Retinal pigment epithelial cell (primary cell): ENCODE measurements around the gene PACS1.
A peak's percentile ranks its signal among the peaks of the same experiment; 100 is the strongest.
"Not testable (repeated sequence)": the region's sequence is repeated elsewhere in the genome, so short reads cannot be mapped to it uniquely, and the experiment has no call there.

Source experiments
- DNase-seq: peaks from one replicate; pipeline ENCODE4 v3.0.0-alpha.2; 2010; ENCODE audit warnings: low read depth
- H3K4me3 ChIP-seq: 2 replicates; pipeline ENCODE4 v1.5.1; 2011; ENCODE audit warnings: mild to moderate bottlenecking, low read length, control low read depth, moderate library complexity
- TF ChIP-seq, protein P1 (sequence below): conservative IDR thresholded peaks from 2 replicates; pipeline ENCODE4 v1.5.1; 2011; ENCODE audit warnings: low read depth, low read length, control low read depth, inconsistent platforms

Gene PACS1

DNA sequence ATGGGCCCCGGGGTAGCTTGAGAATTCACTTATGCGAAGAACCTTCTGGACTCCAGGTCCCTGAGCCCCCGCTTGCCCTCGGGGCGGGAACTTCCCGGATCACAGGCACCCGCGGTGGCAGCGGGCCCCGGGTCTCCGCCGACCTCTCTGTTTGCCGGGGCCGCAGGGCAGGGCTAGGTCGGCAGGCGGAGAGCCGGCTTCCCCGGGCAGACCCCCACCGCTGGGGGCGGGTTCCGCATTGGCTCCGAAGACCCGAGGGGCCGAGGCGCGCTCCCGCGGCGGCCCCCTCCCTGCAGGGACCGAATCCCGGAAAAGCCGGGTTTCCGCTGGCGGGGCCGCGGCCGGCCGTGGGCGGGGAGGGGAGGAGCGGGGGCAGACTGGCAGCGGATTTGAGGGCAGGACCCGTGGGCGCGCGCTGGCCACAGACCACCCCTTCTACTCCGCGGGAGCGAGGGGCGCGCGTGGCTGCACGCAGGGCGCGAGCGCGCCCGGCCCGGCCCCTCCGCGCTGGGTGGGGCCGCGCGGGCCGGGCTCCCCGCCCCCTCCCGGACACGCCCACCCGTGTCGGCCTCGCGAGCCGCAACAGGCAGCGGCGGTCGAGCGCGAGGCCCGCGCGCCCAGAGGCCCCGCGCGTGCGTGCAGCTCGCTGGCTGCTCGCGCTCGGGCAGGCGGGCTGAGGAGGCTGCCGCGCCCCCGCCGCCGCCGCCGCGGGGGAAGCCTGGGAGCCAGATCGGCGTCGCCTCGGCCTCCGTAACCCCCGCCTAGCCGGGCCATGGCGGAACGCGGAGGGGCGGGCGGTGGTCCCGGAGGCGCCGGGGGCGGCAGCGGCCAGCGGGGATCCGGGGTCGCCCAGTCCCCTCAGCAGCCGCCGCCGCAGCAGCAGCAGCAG lies at the start of gene PACS1:
TSS of gene PACS1 (plus strand) at position 558 of the 889 bp plus-strand sequence. CDS start at position 773, 215 bp downstream.
- TF ChIP-seq, protein P1, sequence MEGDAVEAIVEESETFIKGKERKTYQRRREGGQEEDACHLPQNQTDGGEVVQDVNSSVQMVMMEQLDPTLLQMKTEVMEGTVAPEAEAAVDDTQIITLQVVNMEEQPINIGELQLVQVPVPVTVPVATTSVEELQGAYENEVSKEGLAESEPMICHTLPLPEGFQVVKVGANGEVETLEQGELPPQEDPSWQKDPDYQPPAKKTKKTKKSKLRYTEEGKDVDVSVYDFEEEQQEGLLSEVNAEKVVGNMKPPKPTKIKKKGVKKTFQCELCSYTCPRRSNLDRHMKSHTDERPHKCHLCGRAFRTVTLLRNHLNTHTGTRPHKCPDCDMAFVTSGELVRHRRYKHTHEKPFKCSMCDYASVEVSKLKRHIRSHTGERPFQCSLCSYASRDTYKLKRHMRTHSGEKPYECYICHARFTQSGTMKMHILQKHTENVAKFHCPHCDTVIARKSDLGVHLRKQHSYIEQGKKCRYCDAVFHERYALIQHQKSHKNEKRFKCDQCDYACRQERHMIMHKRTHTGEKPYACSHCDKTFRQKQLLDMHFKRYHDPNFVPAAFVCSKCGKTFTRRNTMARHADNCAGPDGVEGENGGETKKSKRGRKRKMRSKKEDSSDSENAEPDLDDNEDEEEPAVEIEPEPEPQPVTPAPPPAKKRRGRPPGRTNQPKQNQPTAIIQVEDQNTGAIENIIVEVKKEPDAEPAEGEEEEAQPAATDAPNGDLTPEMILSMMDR: no peak
- H3K4me3 ChIP-seq: peak within 1 kb of the TSS; percentile 63
- DNase-seq: no peak

DNA sequence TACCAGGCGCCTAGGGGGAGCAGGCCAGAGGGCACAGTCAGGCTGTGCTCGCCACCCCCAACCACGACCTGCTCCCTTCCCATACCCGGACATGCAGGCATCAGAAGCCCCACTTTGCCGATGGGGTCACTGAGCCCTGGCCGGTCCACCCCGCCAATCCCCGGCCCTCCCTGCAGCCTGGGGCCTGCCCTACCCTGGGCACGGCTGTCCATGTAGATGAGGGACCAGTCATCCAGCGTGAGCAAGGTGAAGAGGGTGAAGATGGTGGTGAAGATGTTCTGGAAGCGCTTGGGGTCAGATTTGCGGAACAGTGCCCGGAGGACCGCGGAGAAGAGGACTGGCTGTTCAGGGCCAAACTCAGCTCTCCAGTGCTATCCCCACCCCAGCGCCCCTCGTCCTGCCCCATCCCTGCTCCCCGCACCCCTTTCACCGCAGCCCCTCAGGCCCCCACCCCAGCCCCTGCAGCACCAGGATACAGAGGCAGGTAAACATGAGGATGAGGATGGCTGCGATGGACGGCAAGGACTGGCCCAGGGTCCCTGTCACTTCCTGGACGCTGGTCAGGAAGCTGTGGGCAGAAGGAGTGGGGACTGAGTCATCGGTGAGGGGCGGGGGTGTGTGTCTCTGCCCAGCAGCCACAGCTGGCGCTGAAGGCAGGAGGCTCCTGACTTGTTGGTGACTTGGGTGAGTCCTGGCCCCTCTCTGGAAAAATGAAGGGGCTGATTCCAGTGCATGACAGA lies 49.3 kb upstream of the PACS1 start:
- no peak overlapping the region for H3K4me3 ChIP-seq
- TF ChIP-seq, protein P1: no peak
- no peak for DNase-seq

DNA sequence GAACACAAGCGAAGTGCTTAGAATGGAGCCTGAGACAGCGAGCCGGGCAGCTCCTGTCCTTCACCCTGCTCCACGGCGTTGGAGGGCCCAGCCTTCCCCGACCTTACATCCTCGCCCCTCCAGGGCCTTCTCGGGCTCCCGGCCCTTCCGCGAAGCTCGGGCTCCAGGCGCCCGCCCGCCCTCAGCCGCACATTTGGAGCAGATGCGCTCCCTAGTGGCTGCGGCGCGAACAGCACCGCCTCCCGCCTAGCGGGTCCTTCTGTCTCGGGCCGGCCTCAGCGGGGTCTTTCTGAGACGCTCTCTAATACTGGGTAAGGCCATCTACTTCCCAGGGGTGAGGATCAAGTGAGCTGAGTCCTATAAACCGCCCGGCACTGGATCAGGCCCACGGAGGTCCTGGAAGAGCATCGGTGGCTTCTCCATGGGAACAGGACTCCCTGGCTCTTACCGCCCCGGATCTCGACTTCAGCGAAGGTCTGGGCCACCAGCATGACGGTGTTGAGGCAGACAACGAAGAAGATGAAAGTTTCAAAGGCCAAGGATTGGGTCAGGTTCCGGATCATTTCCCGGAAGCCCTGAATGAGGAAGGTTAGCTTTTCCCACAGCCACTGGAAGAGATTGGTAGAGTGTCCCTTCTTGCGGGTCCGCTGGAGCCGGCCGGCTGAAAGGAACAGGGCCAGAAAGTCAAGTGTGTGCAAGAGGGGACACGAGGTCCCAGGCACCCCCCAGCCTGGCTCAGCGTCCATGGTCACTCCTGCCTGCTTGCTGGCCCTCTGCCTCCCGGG lies 47.5 kb upstream of the PACS1 start:
- TF ChIP-seq, protein P1: peak; percentile 91
- DNase-seq: no peak
- no peak overlapping the region for H3K4me3 ChIP-seq

DNA sequence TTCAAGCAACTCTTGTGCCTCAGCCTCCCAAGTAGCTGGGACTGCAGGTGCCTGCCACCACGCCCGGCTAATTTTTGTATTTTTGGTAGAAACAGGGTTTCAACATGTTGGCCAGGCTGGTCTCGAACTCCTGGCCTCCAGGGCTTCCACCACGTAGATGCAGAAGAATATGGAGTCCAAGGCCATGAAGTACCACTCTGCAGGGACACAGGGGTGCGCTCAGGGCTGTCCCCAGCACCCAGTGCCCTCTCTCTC lies 47.0 kb upstream of the PACS1 start:
- not testable (repeated sequence) for H3K4me3 ChIP-seq, DNase-seq

DNA sequence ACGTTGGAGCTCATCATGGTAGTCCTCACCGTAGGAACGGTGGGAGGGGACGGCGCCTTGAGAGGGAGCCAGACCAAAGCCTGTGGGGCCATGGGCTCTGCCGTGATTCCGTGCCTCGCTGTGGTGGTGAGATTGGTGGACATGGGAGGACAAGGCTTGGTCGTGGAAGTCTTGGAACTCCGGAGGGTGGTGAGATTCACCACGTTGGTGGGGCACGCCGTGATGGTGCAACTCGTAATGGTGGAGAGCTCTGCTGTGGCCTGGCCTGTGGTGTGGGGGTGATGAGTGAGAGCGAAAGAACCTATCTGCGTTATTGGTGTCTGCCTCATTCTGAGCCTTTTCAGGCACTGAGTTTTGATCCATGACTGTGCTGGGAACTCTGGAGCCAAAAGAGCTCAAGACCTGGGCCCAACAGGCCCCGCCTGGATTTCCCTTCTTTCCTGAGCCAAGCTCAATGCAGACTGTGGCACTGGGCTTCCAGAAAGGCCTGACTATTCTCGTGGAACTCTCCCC lies 44.0 kb upstream of the PACS1 start, which contains the start of gene CATSPER1:
TSS of gene CATSPER1 (minus strand) at position 463 of the 513 bp plus-strand sequence. CDS start at position 363, 100 bp downstream.
- TF ChIP-seq, protein P1: no peak
- no peak within 1 kb of the TSS for H3K4me3 ChIP-seq

DNA sequence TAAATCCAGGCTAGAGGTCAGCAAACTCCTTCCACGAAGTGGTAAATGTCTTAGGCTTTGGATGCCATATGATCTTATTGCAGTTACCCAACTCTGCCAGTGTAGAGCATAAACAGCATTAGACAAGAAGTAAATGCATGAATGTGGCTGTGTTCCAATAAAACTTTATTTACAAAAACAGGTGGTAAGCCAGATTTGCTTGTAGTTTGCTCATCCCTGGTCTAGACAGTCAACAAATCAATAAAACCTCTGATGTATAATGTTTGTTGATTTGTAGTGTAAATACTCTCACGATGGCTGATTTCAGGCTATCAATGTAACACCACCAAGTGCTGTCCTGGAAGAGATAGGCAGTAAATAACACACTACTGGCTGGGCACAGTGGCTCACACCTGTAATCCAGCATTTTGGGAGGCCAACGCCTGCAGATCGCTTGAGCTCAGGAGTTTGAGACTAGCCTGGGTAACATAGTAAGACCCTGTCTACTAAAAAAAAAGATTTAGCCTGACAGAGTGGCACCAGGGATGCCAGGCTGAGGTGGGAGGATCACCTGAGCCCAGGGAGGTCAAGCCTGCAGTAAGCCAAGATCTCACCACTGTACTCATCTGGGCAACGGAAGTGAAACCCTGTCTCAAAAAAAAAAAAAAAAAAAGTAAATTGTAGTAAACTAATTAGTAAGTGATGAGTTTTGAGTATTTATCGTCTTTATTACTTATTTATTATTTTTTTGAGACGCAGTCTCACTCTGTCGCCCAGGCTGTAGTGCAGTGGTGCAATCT lies 36.9 kb upstream of the PACS1 start:
- no peak overlapping the region for H3K4me3 ChIP-seq
- DNase-seq: no peak
- TF ChIP-seq, protein P1: no peak

More for the DNA sequence above, 44.0 kb upstream of the PACS1 start, which contains the start of gene CATSPER1:
- no peak for DNase-seq
